Erythroblast (primary cell): ENCODE measurements around the gene KRTAP27-1.

Experiments used
- DNase-seq, 2 experiments: peaks; one replicate each; lab custom pipeline; 2025; lab: John Stamatoyannopoulos, UW
- GATA1 ChIP-seq: IDR thresholded peaks from 2 replicates; pipeline ENCODE4 v1.6.1; 2011; ENCODE audit warnings: low read depth, mild to moderate bottlenecking, control low read depth, low read length, moderate library complexity
- POLR2A ChIP-seq: IDR thresholded peaks from 2 replicates; pipeline ENCODE4 v1.6.1; 2011; ENCODE audit warnings: mild to moderate bottlenecking, low read length

The KRTAP27-1 gene

GRCh38 chr21:30337276-30337744 is at the start of gene KRTAP27-1:
TSS of gene KRTAP27-1 (minus strand) at chr21:30337694. CDS start at chr21:30337668, 26 bp downstream.
- no peak for DNase-seq
- no peak for TF ChIP-seq POLR2A
- TF ChIP-seq GATA1, result no peak

- DNase-seq, result no peak
- TF ChIP-seq GATA1, result no peak
- no peak for TF ChIP-seq POLR2A
Measured at GRCh38 chr21:30382201-30382600, 44.7 kb upstream of the KRTAP27-1 start.

- DNase-seq, result no peak
Measured at GRCh38 chr21:30372139-30372770, 34.8 kb upstream of the KRTAP27-1 start, which contains the start of gene KRTAP13-2. TSS of gene KRTAP13-2 (minus strand) at chr21:30372271. CDS start at chr21:30372213, 58 bp downstream.

GRCh38 chr21:30355906-30356305 is 18.4 kb upstream of the KRTAP27-1 start:
- TF ChIP-seq GATA1, result no peak
- TF ChIP-seq POLR2A, result no peak
- no peak for DNase-seq

More at GRCh38 chr21:30372139-30372770, 34.8 kb upstream of the KRTAP27-1 start, which contains the start of gene KRTAP13-2:
- TF ChIP-seq POLR2A (no peak), GATA1 (no peak)

GRCh38 chr21:30354308-30355005 is 17.0 kb upstream of the KRTAP27-1 start:
- TF ChIP-seq POLR2A (no peak), GATA1 (no peak)
- no peak for DNase-seq

- no peak for DNase-seq
- TF ChIP-seq GATA1, result no peak
- TF ChIP-seq POLR2A, result no peak
Measured at GRCh38 chr21:30351534-30351933, 14.0 kb upstream of the KRTAP27-1 start.

GRCh38 chr21:30349572-30349971 is 12.1 kb upstream of the KRTAP27-1 start:
- no peak for TF ChIP-seq GATA1
- TF ChIP-seq POLR2A, result no peak
- DNase-seq, result no peak

- no peak for TF ChIP-seq POLR2A
- TF ChIP-seq GATA1, result no peak
- no peak for DNase-seq
Measured at GRCh38 chr21:30348506-30348905, 11.0 kb upstream of the KRTAP27-1 start, which contains the start of gene KRTAP23-1. TSS of gene KRTAP23-1 (minus strand) at chr21:30348606. CDS start at chr21:30348606, 0 bp downstream.

- TF ChIP-seq GATA1, result no peak
- no peak for TF ChIP-seq POLR2A
- no peak for DNase-seq
Measured at GRCh38 chr21:30345014-30345413, 7.5 kb upstream of the KRTAP27-1 start.

GRCh38 chr21:30340714-30341573 is 3.5 kb upstream of the KRTAP27-1 start:
- TF ChIP-seq POLR2A (no peak), GATA1 (no peak)
- DNase-seq, result peak; percentile 6 to 36

- TF ChIP-seq GATA1 (no peak), POLR2A (no peak)
- DNase-seq, result no peak
Measured at GRCh38 chr21:30338717-30339116, 1.2 kb upstream of the KRTAP27-1 start.

- no peak for DNase-seq
- no peak for TF ChIP-seq POLR2A
- no peak for TF ChIP-seq GATA1
Measured at GRCh38 chr21:30337772-30338171, 278 bp upstream of the KRTAP27-1 start.

GRCh38 chr21:30336596-30336995 is 898 bp downstream of the KRTAP27-1 start:
- no peak for DNase-seq
- TF ChIP-seq GATA1, result no peak
- TF ChIP-seq POLR2A, result no peak
